Measurements from ENCODE around the gene ABCD4.

- no peak for TF ChIP-seq CTCF (IDR thresholded peaks at IDR 0.05)
- no peak for TF ChIP-seq POLR2A (IDR thresholded peaks at IDR 0.05)
Measured at GRCh38 chr14:74242780-74243042, 60.0 kb downstream of the ABCD4 start.

Measured in esophagus squamous epithelium (tissue), 4 donors.